HG02759 (cell line): ENCODE data around the gene HSD17B2.
"Not testable (repeated sequence)": the region's sequence is repeated elsewhere in the genome, so short reads cannot be mapped to it uniquely, and the experiment has no call there.

Experiments
- ATAC-seq: cut with Tn5 transposase; IDR thresholded peaks from one replicate; pipeline ENCODE4 v1.9.1; 2021; ENCODE audit warnings: mild to moderate bottlenecking, moderate library complexity; ENCODE audit not compliant: unreplicated experiment

Gene HSD17B2

DNA sequence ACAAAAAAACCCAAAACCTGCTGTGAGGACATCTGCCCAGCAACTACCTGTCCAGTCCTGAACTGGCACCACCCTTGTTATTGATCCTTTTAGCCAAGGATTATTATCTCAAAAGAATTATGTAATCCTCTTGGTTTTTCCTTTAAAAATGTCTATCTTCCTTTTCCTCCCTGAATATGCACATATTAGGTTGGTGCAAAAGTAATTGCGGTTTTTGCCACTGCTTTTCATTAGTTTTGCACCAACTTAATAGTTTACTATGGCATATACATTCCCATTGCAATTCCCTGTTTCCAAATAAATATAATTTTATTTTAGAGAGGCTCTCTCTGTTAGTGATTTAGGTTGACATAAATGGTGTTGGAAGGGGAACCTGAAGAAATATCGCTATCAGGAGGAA is 83.7 kb downstream of the HSD17B2 start:
- ATAC-seq: no peak

- no peak for ATAC-seq
Observed at GRCh38 chr16:82119405-82119804, 84.4 kb downstream of the HSD17B2 start.

DNA sequence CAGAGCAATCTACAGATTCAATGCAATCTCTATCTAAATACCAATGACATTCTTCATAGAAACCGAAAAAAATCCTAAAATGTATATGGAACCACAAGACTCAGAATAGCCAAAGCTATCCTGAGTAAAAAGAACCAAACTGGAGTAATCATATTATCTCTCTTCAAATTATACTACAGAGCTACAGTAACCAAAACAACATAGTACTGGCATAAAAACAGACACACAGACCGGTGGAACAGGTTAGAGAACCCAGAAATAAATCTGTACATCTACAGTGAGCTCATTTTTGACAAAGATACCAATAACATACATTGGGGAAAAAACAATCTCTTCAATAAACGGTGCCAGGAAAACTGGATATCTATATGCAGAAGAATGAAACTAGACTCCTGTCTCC is 89.6 kb downstream of the HSD17B2 start:
- ATAC-seq: no peak

GRCh38 chr16:82129881-82130280 is 94.8 kb downstream of the HSD17B2 start:
- ATAC-seq: no peak

- no peak for ATAC-seq
Observed at GRCh38 chr16:82133798-82134197, 98.7 kb downstream of the HSD17B2 start.

DNA sequence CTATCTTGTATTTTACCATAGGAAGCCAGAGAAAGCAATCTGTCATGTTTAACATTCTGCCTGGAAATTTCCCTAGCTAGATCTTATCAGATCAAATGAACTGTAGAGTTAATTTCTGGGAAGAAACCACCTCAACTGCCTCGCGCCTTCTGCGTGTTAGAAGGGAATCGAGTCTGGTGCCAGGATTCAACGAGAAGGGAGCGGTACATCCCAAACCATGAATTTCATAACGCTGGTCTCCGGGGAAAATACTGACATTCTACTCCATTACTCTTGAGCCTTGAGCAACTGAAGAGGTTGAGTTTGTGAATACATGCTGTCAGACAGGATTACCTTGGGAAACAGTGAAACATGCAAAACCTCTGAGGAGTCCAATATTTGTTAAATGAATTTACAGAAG is 99.8 kb downstream of the HSD17B2 start:
- no peak for ATAC-seq

DNA sequence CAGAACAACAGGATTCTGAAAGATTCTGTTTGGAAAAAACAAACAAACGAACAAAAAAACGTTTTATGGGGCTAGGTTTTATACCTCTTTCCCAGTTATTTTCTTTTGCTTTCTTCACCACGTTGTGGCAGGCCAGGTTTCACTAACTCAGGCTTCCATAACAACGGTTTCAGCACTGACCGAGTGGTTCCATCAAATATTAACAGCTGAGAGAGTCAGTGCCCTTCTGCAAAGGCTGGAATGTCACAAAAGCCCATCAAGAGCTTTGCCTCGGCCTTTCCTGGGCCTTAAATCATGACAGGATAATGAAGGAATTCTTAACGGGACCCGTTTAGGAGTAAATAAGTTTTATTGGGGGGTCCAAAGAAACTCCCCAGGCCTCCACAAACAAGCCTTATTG is 100.8 kb downstream of the HSD17B2 start:
- ATAC-seq: no peak

- ATAC-seq: no peak
Observed at GRCh38 chr16:82136956-82137821, 102.1 kb downstream of the HSD17B2 start.

GRCh38 chr16:82137822-82138167 is 102.7 kb downstream of the HSD17B2 start:
- no peak for ATAC-seq

GRCh38 chr16:82138478-82139285 is 103.6 kb downstream of the HSD17B2 start:
- no peak for ATAC-seq

DNA sequence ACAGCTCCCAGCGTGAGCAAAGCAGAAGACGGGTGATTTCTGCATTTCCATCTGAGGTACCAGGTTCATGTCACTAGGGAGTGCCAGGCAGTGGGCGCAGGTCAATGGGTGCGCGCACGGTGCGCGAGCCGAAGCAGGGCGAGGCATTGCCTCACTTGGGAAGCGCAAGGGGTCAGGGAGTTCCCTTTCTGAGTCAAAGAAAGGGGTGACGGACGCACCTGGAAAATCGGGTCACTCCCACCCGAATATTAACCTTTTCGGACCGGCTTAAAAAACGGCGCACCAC is 104.2 kb downstream of the HSD17B2 start:
- ATAC-seq: not testable (repeated sequence)

DNA sequence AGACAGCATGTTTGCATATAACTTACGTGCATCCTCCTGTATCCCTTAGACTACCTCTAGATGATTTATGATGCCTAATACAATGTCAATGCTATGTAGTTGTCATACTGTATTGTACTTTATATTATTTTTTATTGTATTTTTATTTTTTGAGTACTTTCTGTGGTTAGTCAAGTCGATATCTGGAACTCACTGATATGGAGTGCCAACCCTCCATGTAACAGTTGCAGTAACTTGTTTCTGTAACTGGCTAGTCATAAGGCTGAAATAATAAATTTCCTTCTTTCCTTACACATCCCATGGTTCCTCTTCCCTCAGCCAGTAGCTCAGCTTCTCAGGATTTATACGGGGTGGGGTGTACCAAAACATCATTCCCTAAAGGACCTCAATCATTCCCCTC is 111.5 kb downstream of the HSD17B2 start:
- ATAC-seq: no peak

- no peak for ATAC-seq
Observed at GRCh38 chr16:82146957-82147356, 111.9 kb downstream of the HSD17B2 start.

- ATAC-seq: no peak
Observed at GRCh38 chr16:82147546-82147945, 112.5 kb downstream of the HSD17B2 start.
